Stomach (tissue), 9 donors: ENCODE measurements around the gene MPC1. TPM values are rescaled to one million over a fixed set of nuclear protein-coding genes. Genes with fewer than 3 reads are reported as not detected.
"Not testable (repeated sequence)": the region's sequence is repeated elsewhere in the genome, so short reads cannot be mapped to it uniquely, and the experiment has no call there.

Experiments used
- DNase-seq, 2 donors: peaks; one replicate each; pipeline versions ENCODE4 v3.0.0 to v3.0.0-alpha.2; 2013 to 2019
- H3K27ac ChIP-seq, 5 donors: fragments of 200-600 bp in 4 of 5; sonication (generic) in 4 of 5; one replicate each; pipeline ENCODE4 v1.5.1; 2013 to 2019; ENCODE audit warnings: mild to moderate bottlenecking in 1 of 5, moderate library complexity in 1 of 5
- H3K27me3 ChIP-seq, 3 donors: fragments of 200-600 bp; sonication (generic); one replicate each; pipeline ENCODE4 v1.5.1; 2017 to 2019; ENCODE audit warnings: mixed run types in 1 of 3
- H3K36me3 ChIP-seq, 4 donors: fragments of 200-600 bp; sonication (generic); 1 replicate in 3 of 4; 2 replicates in 1 of 4; pipeline ENCODE4 v1.5.1; 2016 to 2019
- H3K4me1 ChIP-seq, 4 donors: fragments of 200-600 bp; sonication (generic); one replicate each; pipeline ENCODE4 v1.5.1; 2016 to 2019
- H3K4me3 ChIP-seq, 4 donors: fragments of 200-600 bp; sonication (generic) in 3 of 4; one replicate each; pipeline ENCODE4 v1.5.1; 2016 to 2019; ENCODE audit warnings: mild to moderate bottlenecking in 1 of 4
- H3K9me3 ChIP-seq, 4 donors: fragments of 200-600 bp; sonication (generic); one replicate each; pipeline ENCODE4 v1.5.1; 2016 to 2019
- EP300 ChIP-seq: sonication (generic); formaldehyde crosslinking; IDR thresholded peaks from one replicate; pipeline ENCODE4 v1.6.1; 2017; ENCODE audit warnings: antibody characterized with exemption
- POLR2A ChIP-seq, 4 donors: fragments of 450-650 bp; IDR thresholded peaks; one replicate each; pipeline ENCODE4 v1.6.1; 2016; ENCODE audit warnings: antibody characterized with exemption in 4 of 4, control low read depth in 2 of 4, mild to moderate bottlenecking in 1 of 4, moderate library complexity in 1 of 4
- POLR2AphosphoS5 ChIP-seq, 3 donors: sonication (generic); formaldehyde crosslinking; IDR thresholded peaks; one replicate each; pipeline ENCODE4 v1.6.1; 2016; ENCODE audit warnings: antibody characterized with exemption in 3 of 3
- WGBS, 5 donors: extraction: QIAGEN DNeasy Blood & Tissue Kit in 3 of 5; methylation state at CpG; one replicate each; pipeline versions ENCODE4 v1.1.5 to v1.1.7; 2013 to 2018; 5-methylcytosine and 5-hydroxymethylcytosine counted together
- intact Hi-C: fragments of 100-400 bp; cut with DNase I; formaldehyde crosslinking; loops from one replicate; pipeline ENCODE4 v1.15.1; 2023; ENCODE audit warnings: low total_unique reads
- polyA plus RNA-seq, 3 donors: library from polyadenylated mRNA; stranded (reverse); fragments of 200-250 nt; gene quantifications; one replicate each; pipeline ENCODE4 v1.2.3, GENCODE V29; 2013
- total RNA-seq, 5 donors: library from RNA; depleted of rRNA; stranded (reverse); fragments of >200 nt; gene quantifications; one replicate each; pipeline versions ENCODE4 v1.1.0 to v1.2.3, GENCODE V29; 2014 to 2016
- TF ChIP-seq, protein P1 (sequence below), 7 experiments: fragments of 450-650 bp in 4 of 7; fragments of 200-600 bp in 3 of 7; sonication (generic) in 3 of 7; IDR thresholded peaks; one replicate each; pipeline ENCODE4 v1.5.1; 2016 to 2019; ENCODE audit warnings: antibody characterized with exemption in 7 of 7, control low read depth in 2 of 7, mild to moderate bottlenecking in 1 of 7
- donor health status: healthy with polysubstance abuse.
- donor health status: Bipolar disorder and iron deficiency.
- donor health status: healthy.

MPC1 gene
- total and polyA plus RNA-seq, 8 donors = 48.4 to 188 (median 92.0) TPM

DNA sequence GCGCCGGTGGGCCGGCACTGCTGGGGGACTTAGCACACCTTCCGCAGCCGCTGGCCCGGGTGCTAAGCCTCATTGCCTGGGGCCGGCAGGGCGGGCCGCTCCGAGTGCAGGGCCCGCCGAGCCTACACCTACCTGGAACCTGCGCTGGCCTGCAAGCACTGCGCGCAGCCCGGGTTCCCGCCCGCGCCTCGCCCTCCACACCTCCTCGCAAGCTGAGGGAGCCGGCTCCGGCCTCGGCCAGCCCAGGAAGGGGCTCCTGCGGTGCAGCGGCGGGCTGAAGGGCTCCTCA, 10.7 kb upstream of the MPC1 start:
- 81 to 95% (median 90%) methylated on average over 18 to 27 of the region's 27 CpGs for WGBS, 5 donors
- H3K4me3 ChIP-seq = no peak overlapping the region
- no peak for DNase-seq
- peaks cover 0 to 6% (median 0%) of the 10 kb centered on the region in 4 donors for H3K9me3 ChIP-seq
- peaks cover 0 to 13% (median 0%) of the 10 kb centered on the region in 3 donors for H3K27me3 ChIP-seq
- intact Hi-C loops = no loop called here
- no peaks in the 10 kb centered on the region for H3K36me3 ChIP-seq
- H3K4me1 ChIP-seq = no peaks in the 10 kb centered on the region
- H3K27ac ChIP-seq = no peak overlapping the region
- TF ChIP-seq POLR2A (IDR thresholded peaks at IDR 0.05) (no peak), POLR2AphosphoS5 (IDR thresholded peaks at IDR 0.05) (no peak), EP300 (no peak)
- TF ChIP-seq, protein P1, sequence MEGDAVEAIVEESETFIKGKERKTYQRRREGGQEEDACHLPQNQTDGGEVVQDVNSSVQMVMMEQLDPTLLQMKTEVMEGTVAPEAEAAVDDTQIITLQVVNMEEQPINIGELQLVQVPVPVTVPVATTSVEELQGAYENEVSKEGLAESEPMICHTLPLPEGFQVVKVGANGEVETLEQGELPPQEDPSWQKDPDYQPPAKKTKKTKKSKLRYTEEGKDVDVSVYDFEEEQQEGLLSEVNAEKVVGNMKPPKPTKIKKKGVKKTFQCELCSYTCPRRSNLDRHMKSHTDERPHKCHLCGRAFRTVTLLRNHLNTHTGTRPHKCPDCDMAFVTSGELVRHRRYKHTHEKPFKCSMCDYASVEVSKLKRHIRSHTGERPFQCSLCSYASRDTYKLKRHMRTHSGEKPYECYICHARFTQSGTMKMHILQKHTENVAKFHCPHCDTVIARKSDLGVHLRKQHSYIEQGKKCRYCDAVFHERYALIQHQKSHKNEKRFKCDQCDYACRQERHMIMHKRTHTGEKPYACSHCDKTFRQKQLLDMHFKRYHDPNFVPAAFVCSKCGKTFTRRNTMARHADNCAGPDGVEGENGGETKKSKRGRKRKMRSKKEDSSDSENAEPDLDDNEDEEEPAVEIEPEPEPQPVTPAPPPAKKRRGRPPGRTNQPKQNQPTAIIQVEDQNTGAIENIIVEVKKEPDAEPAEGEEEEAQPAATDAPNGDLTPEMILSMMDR (IDR thresholded peaks at IDR 0.05) = no peak

DNA sequence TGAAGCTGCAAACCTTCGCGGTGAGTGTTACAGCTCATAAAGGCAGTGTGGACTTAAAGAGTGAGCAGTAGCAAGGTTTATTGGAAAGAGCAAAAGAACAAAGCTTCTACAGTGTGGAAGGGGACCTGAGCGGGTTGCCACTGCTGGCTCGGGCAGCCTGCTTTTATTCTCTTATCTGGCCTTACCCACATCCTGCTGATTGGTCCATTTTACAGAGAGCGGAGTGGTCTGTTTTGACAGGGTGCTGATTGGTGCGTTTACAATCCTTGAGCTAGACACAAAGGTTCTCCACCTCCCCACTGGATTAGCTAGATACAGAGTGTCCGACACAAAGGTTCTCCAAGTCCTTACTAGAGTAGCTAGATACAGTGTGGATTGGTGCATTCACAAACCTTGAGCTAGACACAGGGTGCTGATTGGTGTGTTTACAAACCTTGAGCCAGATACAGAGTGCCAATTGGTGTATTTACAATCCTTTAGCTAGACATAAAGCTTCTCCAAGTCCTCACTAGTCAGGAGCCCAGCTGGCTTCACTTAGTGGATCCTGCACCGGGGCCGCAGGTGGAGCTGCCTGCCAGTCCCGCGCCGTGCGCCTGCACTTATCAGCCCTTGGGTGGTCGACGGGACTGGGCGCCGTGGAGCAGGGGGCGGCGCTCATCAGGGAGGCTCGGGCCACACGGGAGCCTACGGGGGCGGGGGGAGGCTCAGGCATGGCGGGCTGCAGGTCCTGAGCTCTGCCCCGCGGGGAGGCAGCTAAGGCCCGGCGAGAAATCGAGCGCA, 10.2 kb upstream of the MPC1 start:
- H3K9me3 ChIP-seq, H3K4me1 ChIP-seq, DNase-seq, H3K36me3 ChIP-seq, intact Hi-C loops, H3K4me3 ChIP-seq, H3K27ac ChIP-seq: not testable (repeated sequence)
- H3K27me3 ChIP-seq = peaks cover 0 to 13% (median 0%) of the 10 kb centered on the region in 3 donors
- 72 to 79% (median 75%) methylated on average over 24 to 30 of the region's 30 CpGs for WGBS, 5 donors

DNA sequence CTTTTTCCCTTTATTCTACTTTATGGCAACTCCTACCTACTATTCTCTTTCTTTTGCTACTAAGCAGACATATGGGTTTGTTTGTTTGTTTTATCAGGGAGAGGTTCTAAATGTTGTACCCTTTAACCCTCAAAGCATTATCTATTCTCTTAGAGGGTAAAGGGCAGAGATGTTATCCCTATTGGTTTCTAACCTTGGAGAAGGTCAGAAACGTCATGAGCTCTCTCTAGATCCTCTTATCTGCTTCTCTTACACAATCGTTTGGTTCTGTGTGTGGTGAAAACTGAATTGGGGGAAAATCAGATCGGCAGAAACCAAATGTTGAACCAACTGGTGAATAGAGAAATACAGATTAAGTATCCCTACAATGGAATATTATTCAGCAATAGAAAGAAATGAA, 6.4 kb upstream of the MPC1 start:
- DNase-seq = no peak

DNA sequence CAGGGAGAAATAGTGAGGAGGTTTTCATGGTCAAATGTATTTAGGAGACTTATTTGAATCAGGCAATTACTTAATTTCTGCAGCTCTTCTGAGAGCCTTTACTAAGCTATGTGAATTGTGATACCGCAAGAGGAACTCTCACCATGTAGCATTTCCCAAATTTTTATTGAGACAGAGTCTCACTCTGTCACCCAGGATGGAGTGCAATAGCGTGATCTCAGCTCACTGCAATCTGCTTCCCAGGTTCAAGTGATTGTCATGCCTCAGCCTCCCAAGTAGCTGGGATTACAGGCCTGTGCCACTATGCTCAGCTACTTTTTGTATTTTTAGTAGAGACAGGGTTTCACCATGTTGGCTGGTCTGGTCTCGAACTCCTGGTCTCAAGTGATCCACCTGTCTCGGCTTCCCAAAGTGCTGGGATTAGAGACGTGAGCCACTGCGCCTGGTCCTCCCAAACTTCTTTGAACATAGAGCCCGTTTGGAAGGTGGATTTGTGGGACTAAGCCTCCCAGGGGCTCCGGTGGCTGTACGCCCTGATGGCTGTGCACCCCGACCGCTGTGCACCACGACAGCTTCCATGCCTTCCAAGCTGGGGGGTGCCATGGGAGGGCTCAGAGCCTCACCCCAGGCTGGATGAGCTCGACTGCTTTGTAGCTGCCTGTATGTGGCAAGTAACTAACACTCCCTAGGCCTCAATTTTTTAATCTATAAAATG, 5.7 kb upstream of the MPC1 start:
- Histone ChIP-seq H3K9me3 (no peaks in the 10 kb centered on the region), H3K36me3 (no peaks in the 10 kb centered on the region), H3K27me3 (peaks cover 0 to 5% (median 0%) of the 10 kb centered on the region in 3 donors), H3K4me3 (no peak overlapping the region), H3K27ac (no peak overlapping the region), H3K4me1 (peaks cover 5 to 10% (median 7%) of the 10 kb centered on the region in 4 donors)
- no peak for DNase-seq
- intact Hi-C loops = no loop called here
- no peak for TF ChIP-seq POLR2AphosphoS5 (IDR thresholded peaks at IDR 0.05)
- WGBS, 5 donors = 90 to 93% (median 92%) methylated on average over 13 of the region's 13 CpGs

More for the DNA sequence above, 6.4 kb upstream of the MPC1 start:
- Histone ChIP-seq H3K27me3 (peaks cover 0 to 9% (median 0%) of the 10 kb centered on the region in 3 donors), H3K4me1 (peaks cover 2 to 4% (median 3%) of the 10 kb centered on the region in 4 donors), H3K9me3 (no peaks in the 10 kb centered on the region), H3K4me3 (no peak overlapping the region), H3K36me3 (no peaks in the 10 kb centered on the region), H3K27ac (no peak overlapping the region)
- TF ChIP-seq POLR2AphosphoS5 (IDR thresholded peaks at IDR 0.05) = no peak
- intact Hi-C loops = no loop called here
- 31 to 35% (median 32%) methylated on average over 3 of the region's 3 CpGs for WGBS, 5 donors

DNA sequence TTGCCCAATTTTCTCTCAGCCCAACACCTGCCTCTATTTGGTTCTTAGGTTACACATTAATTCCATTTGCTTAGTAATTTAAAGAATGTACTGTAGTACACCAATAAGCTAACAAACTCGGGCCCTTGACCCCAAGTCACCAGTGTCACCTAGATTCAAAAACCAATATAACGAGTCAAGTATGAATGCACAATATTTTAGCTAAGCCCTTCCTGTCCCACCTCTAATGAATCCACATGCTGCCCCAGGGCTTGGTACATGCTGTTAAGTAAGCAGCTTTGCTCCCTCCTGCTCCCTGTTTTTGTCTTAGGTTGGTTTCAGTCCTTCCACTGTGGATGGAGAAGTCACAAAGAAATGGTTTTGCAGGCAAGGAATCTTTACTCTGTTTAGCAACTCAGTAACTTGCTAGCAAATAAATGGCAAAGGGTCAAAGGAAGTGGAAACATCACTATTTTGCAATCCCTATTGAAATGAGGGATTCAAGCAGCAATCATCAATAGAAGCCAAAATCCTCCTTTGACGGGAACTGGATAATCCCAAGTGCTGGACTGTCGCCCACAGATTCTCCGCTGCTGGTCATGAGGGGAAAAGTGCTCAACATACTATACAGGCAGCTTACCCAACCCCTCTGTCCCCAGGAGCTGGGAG, 5.0 kb upstream of the MPC1 start:
- intact Hi-C loops = no loop called here
- Histone ChIP-seq H3K4me1 (peaks cover 5 to 15% (median 7%) of the 10 kb centered on the region in 4 donors), H3K36me3 (no peaks in the 10 kb centered on the region), H3K27ac (no peak overlapping the region), H3K27me3 (no peaks in the 10 kb centered on the region), H3K9me3 (no peaks in the 10 kb centered on the region), H3K4me3 (no peak overlapping the region)
- no peak for TF ChIP-seq EP300
- TF ChIP-seq, protein P1 (IDR thresholded peaks at IDR 0.05) = no peak
- TF ChIP-seq POLR2AphosphoS5 (IDR thresholded peaks at IDR 0.05) = no peak
- no peak for TF ChIP-seq POLR2A (IDR thresholded peaks at IDR 0.05)
- DNase-seq = no peak
- 62 to 77% (median 72%) methylated on average over 5 of the region's 5 CpGs for WGBS, 5 donors

DNA sequence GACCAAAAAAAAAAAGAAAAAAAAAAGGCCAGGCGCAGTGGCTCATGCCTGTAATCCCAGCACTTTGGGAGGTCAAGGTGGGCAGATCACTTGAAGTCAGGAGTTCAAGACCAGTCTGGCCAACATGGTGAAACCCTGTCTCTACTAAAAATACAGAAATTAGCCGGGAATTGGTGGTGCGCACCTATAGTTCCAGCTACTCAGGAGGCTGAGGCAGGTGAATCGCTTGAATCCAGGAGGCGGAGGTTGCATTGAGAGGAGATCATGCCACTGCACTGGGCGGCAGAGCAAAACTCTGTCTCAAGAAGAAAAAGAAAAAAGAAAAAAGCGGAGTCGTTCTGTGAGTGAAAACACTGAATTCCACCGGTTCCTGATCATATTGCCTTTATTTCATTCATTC, 4.4 kb upstream of the MPC1 start:
- 95 to 97% (median 96%) methylated on average over 9 of the region's 9 CpGs for WGBS, 5 donors
- H3K27ac ChIP-seq, intact Hi-C loops: not testable (repeated sequence)

More for the DNA sequence above, 4.4 kb upstream of the MPC1 start:
- H3K9me3 ChIP-seq, H3K36me3 ChIP-seq, H3K27me3 ChIP-seq, H3K4me3 ChIP-seq, DNase-seq: not testable (repeated sequence)
- peaks cover 5 to 20% (median 7%) of the 10 kb centered on the region in 4 donors for H3K4me1 ChIP-seq
